Measurements from ENCODE around the gene SH3PXD2B.

Gene SH3PXD2B

DNA sequence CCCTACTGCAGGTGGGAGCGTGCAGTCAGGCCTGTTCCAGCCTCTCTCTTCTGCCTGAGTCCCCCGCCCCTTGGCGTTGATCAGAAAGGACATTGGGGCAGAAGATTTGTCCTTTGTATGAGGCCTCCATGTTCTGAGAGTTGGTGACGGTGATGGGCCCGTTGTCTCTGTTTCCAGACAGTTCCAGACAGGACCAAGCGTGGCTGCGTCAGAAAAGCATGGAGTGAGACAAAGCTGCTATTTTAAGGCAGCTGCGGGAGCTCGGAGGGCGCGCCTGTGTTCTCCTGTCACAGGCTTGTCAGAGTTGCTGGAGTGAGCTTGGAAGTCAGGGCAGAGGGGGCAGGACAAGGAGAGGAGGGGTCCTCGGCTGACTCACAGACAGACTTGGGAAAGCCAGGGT, 32.1 kb upstream of the SH3PXD2B start:
- TF ChIP-seq, protein P1, sequence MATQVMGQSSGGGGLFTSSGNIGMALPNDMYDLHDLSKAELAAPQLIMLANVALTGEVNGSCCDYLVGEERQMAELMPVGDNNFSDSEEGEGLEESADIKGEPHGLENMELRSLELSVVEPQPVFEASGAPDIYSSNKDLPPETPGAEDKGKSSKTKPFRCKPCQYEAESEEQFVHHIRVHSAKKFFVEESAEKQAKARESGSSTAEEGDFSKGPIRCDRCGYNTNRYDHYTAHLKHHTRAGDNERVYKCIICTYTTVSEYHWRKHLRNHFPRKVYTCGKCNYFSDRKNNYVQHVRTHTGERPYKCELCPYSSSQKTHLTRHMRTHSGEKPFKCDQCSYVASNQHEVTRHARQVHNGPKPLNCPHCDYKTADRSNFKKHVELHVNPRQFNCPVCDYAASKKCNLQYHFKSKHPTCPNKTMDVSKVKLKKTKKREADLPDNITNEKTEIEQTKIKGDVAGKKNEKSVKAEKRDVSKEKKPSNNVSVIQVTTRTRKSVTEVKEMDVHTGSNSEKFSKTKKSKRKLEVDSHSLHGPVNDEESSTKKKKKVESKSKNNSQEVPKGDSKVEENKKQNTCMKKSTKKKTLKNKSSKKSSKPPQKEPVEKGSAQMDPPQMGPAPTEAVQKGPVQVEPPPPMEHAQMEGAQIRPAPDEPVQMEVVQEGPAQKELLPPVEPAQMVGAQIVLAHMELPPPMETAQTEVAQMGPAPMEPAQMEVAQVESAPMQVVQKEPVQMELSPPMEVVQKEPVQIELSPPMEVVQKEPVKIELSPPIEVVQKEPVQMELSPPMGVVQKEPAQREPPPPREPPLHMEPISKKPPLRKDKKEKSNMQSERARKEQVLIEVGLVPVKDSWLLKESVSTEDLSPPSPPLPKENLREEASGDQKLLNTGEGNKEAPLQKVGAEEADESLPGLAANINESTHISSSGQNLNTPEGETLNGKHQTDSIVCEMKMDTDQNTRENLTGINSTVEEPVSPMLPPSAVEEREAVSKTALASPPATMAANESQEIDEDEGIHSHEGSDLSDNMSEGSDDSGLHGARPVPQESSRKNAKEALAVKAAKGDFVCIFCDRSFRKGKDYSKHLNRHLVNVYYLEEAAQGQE (IDR thresholded peaks at IDR 0.05; ENCODE audit: insufficient read depth in 1 of 2, low read depth in 2 of 2, low read length in 2 of 2): no peak
- TF ChIP-seq FOXP2 (optimal IDR thresholded peaks at IDR 0.05; ENCODE audit: borderline replicate concordance, extremely low read depth, extremely low read length, insufficient read depth) (no peak), SIN3A (IDR thresholded peaks at IDR 0.05; ENCODE audit: borderline replicate concordance, insufficient read depth, low read length) (no peak), POLR2AphosphoS5 (IDR thresholded peaks at IDR 0.05; ENCODE audit: low read depth, low read length) (no peak), TAF1 (IDR thresholded peaks at IDR 0.05; ENCODE audit: borderline replicate concordance, insufficient read depth, low read length) (no peak)

DNA sequence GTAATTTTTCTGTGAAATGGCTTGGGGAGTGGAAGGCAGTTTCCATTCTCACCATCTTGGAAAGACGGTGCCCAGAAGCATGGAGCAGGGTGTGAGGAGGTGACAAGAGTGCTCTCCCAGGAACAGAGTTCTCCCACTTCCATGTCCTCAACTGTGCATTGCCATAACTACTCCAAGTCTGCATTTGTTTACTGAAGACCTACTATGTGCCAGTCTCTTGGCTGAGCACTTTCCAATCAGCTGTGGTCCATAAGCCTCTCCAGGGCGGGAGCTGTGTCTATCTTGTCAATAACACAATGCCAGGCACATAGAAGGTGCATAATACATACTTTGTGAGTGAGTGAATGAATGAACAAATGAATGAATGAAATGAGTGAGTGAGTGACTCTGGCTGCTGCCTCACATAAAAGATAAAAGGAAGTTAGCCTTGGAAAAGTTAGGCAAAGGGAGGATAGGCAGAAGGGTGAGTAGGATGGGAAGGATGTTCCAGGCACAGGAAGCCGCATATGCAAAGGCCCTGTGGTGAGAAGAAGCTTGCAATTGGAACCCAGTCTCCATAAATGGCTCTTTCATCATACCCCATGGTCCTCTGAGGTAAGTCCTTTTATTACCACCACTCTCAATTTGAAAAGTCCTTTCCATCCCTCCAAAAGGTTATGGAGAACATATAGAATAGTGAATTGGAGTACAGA, 31.3 kb upstream of the SH3PXD2B start:
- TF ChIP-seq, protein P1 (IDR thresholded peaks at IDR 0.05; ENCODE audit: insufficient read depth in 1 of 2, low read depth in 2 of 2, low read length in 2 of 2): no peak
- TF ChIP-seq FOXP2 (optimal IDR thresholded peaks at IDR 0.05; ENCODE audit: borderline replicate concordance, extremely low read depth, extremely low read length, insufficient read depth) (no peak), TAF1 (IDR thresholded peaks at IDR 0.05; ENCODE audit: borderline replicate concordance, insufficient read depth, low read length) (no peak), POLR2AphosphoS5 (IDR thresholded peaks at IDR 0.05; ENCODE audit: low read depth, low read length) (no peak), SIN3A (IDR thresholded peaks at IDR 0.05; ENCODE audit: borderline replicate concordance, insufficient read depth, low read length) (no peak)

DNA sequence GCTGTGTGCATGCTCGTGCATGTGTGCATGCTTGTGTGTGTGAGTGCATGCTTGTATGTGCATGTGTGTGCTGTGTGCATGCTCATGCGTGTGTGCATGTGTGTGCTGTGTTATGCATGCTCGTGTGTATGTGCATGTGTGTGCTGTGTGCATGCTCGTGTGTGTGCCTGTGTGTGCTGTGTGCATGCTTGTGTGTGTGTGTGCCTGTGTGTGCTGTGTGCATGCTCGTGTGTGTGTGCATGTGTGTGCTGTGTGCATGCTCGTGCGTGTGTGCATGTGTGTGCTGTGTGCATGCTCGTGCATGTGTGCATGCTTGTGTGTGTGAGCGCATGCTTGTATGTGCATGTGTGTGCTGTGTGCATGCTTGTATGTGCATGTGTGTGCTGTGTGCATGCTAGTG, 30.3 kb upstream of the SH3PXD2B start:
- no peak for TF ChIP-seq TAF1 (IDR thresholded peaks at IDR 0.05; ENCODE audit: borderline replicate concordance, insufficient read depth, low read length)
- no peak for TF ChIP-seq FOXP2 (optimal IDR thresholded peaks at IDR 0.05; ENCODE audit: borderline replicate concordance, extremely low read depth, extremely low read length, insufficient read depth)
- no peak for TF ChIP-seq POLR2AphosphoS5 (IDR thresholded peaks at IDR 0.05; ENCODE audit: low read depth, low read length)
- TF ChIP-seq, protein P1 (IDR thresholded peaks at IDR 0.05; ENCODE audit: insufficient read depth in 1 of 2, low read depth in 2 of 2, low read length in 2 of 2): no peak
- TF ChIP-seq SIN3A (IDR thresholded peaks at IDR 0.05; ENCODE audit: borderline replicate concordance, insufficient read depth, low read length): no peak

DNA sequence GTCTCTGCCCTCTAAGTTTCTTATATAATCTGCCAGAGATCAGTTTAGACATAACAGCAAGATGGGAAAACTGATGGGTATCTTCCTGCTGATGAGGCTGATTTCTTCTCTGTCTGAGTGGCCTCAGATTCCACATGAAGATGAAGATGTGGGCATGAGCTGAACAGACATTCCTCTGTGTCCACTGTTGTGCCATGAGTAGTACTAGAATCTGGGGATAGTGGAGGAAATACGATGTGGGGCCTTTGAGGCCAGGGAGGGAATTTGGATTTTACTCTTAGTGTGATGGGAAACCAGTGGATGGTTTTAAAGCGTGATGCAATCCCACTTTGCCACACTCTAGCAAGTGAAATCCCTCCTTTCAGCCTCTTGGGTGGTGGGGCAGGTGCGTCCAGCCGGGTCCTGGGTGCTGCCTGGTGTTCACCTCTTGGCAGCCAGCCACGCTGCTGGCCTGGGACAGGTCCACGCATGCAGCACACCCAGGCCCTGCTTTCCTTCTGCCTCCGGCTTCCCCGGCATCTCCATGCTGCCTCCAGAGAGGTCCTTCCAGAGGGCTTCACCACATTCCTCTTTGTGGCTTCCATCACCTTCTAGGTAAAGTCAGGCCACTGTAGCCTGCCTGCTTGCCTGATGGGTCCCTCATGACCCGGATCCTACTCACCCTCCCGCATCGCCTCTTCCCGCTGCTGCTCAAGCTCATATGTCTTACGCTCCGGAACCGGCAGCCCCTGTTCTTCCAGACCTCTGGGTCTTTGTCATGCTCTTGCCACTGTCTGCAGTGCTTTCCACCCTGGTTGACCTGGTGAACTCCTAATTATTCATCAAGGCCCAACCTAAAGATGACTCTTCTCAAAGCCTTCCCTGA, 28.1 kb upstream of the SH3PXD2B start:
- TF ChIP-seq POLR2AphosphoS5 (IDR thresholded peaks at IDR 0.05; ENCODE audit: low read depth, low read length): no peak
- TF ChIP-seq FOXP2 (optimal IDR thresholded peaks at IDR 0.05; ENCODE audit: borderline replicate concordance, extremely low read depth, extremely low read length, insufficient read depth): no peak
- TF ChIP-seq, protein P1 (IDR thresholded peaks at IDR 0.05; ENCODE audit: insufficient read depth in 1 of 2, low read depth in 2 of 2, low read length in 2 of 2): no peak
- TF ChIP-seq SIN3A (IDR thresholded peaks at IDR 0.05; ENCODE audit: borderline replicate concordance, insufficient read depth, low read length): no peak
- TF ChIP-seq TAF1 (IDR thresholded peaks at IDR 0.05; ENCODE audit: borderline replicate concordance, insufficient read depth, low read length): no peak

Measured in PFSK-1 (cell line).